Common myeloid progenitor, CD34-positive (primary cell): ENCODE measurements around the gene SLC25A22.

Source experiments
- CTCF ChIA-PET: fragments of 350-600 bp; sonication (Branson Sonifier 250); formaldehyde crosslinking; loops from one replicate; lab custom pipeline; 2021; ENCODE audit warnings: antibody characterized with exemption; lab: Charles Lee
- POLR2A ChIA-PET: fragments of 350-600 bp; sonication (Branson Sonifier 250); formaldehyde crosslinking; loops from one replicate; lab custom pipeline; 2021; ENCODE audit warnings: antibody characterized with exemption; lab: Charles Lee
- DNase-seq, 3 donors: peaks; one replicate each; pipeline versions ENCODE4 v3.0.0 to v3.0.0-alpha.2; 2013
- H3K27ac ChIP-seq, 2 experiments: 1 replicate in 1 of 2; 2 replicates in 1 of 2; pipeline ENCODE4 v1.7.0; 2013; ENCODE audit warnings: inconsistent platforms in 2 of 2, low read length in 2 of 2, mild to moderate bottlenecking in 2 of 2, low read depth in 1 of 2, moderate library complexity in 1 of 2; ENCODE audit not compliant: severe bottlenecking in 2 of 2, insufficient read depth in 1 of 2, poor library complexity in 1 of 2
- H3K27me3 ChIP-seq, 5 experiments: replicated peaks in 2 of 5; 1 replicate in 3 of 5; 2 replicates in 2 of 5; pipeline versions ENCODE4 v1.6.1 to v1.7.0; 2013; ENCODE audit warnings: low read length in 4 of 5, mild to moderate bottlenecking in 2 of 5, moderate library complexity in 2 of 5, inconsistent platforms in 1 of 5; ENCODE audit not compliant: insufficient read depth in 5 of 5, control insufficient read depth in 4 of 5
- H3K36me3 ChIP-seq, 4 experiments: 1 replicate in 2 of 4; 2 replicates in 2 of 4; pipeline versions ENCODE4 v1.6.1 to v1.7.0; 2013; ENCODE audit warnings: low read length in 3 of 4, control low read depth in 1 of 4, mild to moderate bottlenecking in 1 of 4; ENCODE audit not compliant: control insufficient read depth in 4 of 4, insufficient read depth in 4 of 4
- H3K4me1 ChIP-seq, 4 experiments: 1 replicate in 3 of 4; 2 replicates in 1 of 4; pipeline versions ENCODE4 v1.6.1 to v1.7.1; 2013; ENCODE audit warnings: low read length in 3 of 4, mild to moderate bottlenecking in 3 of 4, control low read depth in 1 of 4, inconsistent platforms in 1 of 4, moderate library complexity in 1 of 4; ENCODE audit not compliant: control insufficient read depth in 4 of 4, insufficient read depth in 4 of 4; ENCODE audit errors: control extremely low read depth in 1 of 4
- H3K4me3 ChIP-seq, 7 experiments: 1 replicate in 4 of 7; 2 replicates in 3 of 7; pipeline versions ENCODE4 v1.5.1 to v1.7.0; 2013; ENCODE audit warnings: mild to moderate bottlenecking in 7 of 7, low read length in 6 of 7, moderate library complexity in 6 of 7, inconsistent platforms in 2 of 7, low read depth in 2 of 7, control low read depth in 1 of 7; ENCODE audit not compliant: insufficient read depth in 4 of 7, control insufficient read depth in 1 of 7; ENCODE audit errors: extremely low read depth in 1 of 7
- H3K9me3 ChIP-seq, 5 experiments: 1 replicate in 4 of 5; 2 replicates in 1 of 5; pipeline versions ENCODE4 v1.6.1 to v1.7.1; 2013; ENCODE audit warnings: low read length in 4 of 5, mild to moderate bottlenecking in 2 of 5, inconsistent platforms in 1 of 5, low read depth in 1 of 5, moderate library complexity in 1 of 5; ENCODE audit not compliant: control insufficient read depth in 4 of 5, insufficient read depth in 2 of 5; ENCODE audit errors: control extremely low read depth in 1 of 5
- whole genome bisulfite sequencing: methylation state at CpG from one replicate; pipeline ENCODE4 v1.1.5; 2013; ENCODE audit not compliant: insufficient coverage; 5-methylcytosine and 5-hydroxymethylcytosine counted together

SLC25A22 gene

GRCh38 chr11:800473-800872, 2.4 kb upstream of the SLC25A22 start:
- ChIA-PET CTCF (interaction anchor here (0.8 to 1.7 kb wide), 2 partner anchors 17 to 23 kb away, joined by 3 to 5 read pairs; partner anchors contain the start of gene GATD1), POLR2A (no interaction called here)
- peaks cover 0 to 40% (median 19%) of the 10 kb centered on the region in 4 experiments for H3K36me3 ChIP-seq
- peaks cover 4 to 47% (median 43%) of the 10 kb centered on the region in 4 experiments for H3K4me1 ChIP-seq
- no peak overlapping the region for H3K4me3 ChIP-seq
- DNase-seq = no peak
- WGBS = 97% methylated on average over 18 of the region's 30 CpGs
- H3K27ac ChIP-seq = no peak overlapping the region
- H3K9me3 ChIP-seq = no peaks in the 10 kb centered on the region
- H3K27me3 ChIP-seq = no peaks in the 10 kb centered on the region

GRCh38 chr11:799641-800316, 1.7 kb upstream of the SLC25A22 start:
- WGBS = 98% methylated on average over 29 of the region's 32 CpGs
- Histone ChIP-seq H3K4me3 (no peak overlapping the region), H3K27ac (no peak overlapping the region), H3K27me3 (no peaks in the 10 kb centered on the region), H3K9me3 (no peaks in the 10 kb centered on the region), H3K36me3 (peaks cover 0 to 41% (median 19%) of the 10 kb centered on the region in 4 experiments), H3K4me1 (peaks cover 4 to 50% (median 44%) of the 10 kb centered on the region in 4 experiments)
- DNase-seq = no peak
- ChIA-PET CTCF (interaction anchor here (1.4 to 1.7 kb wide), 2 partner anchors 17 to 20 kb away, joined by 4 to 5 read pairs; partner anchors contain the start of gene PNPLA2), POLR2A (no interaction called here)

- H3K27ac ChIP-seq = peak overlapping the region; percentile 40 to 79
- no peaks in the 10 kb centered on the region for H3K9me3 ChIP-seq
- peaks cover 4 to 30% (median 26%) of the 10 kb centered on the region in 4 experiments for H3K4me1 ChIP-seq
- no peaks in the 10 kb centered on the region for H3K27me3 ChIP-seq
- peaks cover 4 to 54% (median 32%) of the 10 kb centered on the region in 4 experiments for H3K36me3 ChIP-seq
- ChIA-PET POLR2A (interaction anchor here (1.8 kb wide), 1 partner anchor 12 kb away, joined by 5 read pairs; the partner anchor contains the start of gene RPLP2), CTCF (interaction anchor here (1.4 to 1.7 kb wide), 3 partner anchors 8 to 18 kb away, joined by 3 to 6 read pairs (median 5); no protein-coding TSS in a partner anchor)
- 0% methylated on average over 56 of the region's 57 CpGs for WGBS
- peak overlapping the region; percentile 59 to 96 (median 86) for H3K4me3 ChIP-seq
- peak; percentile 58 to 85 (median 79) for DNase-seq
Measured at GRCh38 chr11:797296-798092, 587 bp downstream of the SLC25A22 start.

DNA sequence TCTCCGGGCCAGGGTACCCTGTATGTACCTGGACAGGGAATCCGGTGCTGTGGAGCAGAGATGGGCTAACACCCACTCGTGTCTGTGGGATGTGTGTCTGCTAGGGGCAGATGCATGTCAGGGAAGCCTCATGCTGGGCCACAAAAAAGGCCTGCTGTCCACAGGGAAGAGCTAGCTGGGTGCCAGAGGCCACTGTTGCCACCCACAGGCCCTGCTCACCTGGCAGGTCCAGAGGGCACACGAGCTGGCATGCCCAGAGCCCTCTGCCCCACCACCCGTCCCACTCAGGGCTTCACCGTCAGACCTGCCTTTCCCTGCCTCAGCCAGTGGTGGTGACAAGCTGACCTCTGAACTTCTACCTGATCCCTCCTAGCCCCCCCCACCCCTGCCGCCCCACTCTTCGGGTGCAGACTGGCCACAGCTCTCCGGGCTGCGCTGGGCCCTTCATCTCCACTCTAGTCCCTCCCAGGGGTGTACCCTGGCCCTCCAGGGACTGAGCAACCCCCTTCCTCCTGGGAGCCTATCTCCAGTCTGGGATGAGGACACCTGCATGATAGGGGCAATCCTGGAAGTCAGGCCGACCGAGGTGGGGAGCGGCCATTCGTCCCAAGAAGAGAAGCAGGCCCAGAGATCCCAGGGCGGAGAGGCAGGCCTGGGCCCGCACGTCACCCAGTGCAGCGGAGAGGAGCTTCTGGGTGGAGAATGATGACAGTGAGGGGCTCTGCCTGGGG, 1.4 kb downstream of the SLC25A22 start:
- H3K27me3 ChIP-seq = no peaks in the 10 kb centered on the region
- DNase-seq = no peak
- peak overlapping the region in 1 of 2 experiments; percentile 79 for H3K27ac ChIP-seq
- ChIA-PET POLR2A (interaction anchor here (1.8 kb wide), 1 partner anchor 13 kb away, joined by 5 read pairs; the partner anchor contains the start of gene RPLP2), CTCF (interaction anchor here (1.4 to 1.7 kb wide), 3 partner anchors 9 to 18 kb away, joined by 3 to 6 read pairs (median 5); no protein-coding TSS in a partner anchor)
- H3K9me3 ChIP-seq = no peaks in the 10 kb centered on the region
- H3K36me3 ChIP-seq = peaks cover 4 to 54% (median 33%) of the 10 kb centered on the region in 4 experiments
- H3K4me1 ChIP-seq = peaks cover 4 to 30% (median 26%) of the 10 kb centered on the region in 4 experiments
- peak overlapping the region; percentile 59 to 96 (median 86) for H3K4me3 ChIP-seq
- WGBS = 32% methylated on average over 14 of the region's 18 CpGs

DNA sequence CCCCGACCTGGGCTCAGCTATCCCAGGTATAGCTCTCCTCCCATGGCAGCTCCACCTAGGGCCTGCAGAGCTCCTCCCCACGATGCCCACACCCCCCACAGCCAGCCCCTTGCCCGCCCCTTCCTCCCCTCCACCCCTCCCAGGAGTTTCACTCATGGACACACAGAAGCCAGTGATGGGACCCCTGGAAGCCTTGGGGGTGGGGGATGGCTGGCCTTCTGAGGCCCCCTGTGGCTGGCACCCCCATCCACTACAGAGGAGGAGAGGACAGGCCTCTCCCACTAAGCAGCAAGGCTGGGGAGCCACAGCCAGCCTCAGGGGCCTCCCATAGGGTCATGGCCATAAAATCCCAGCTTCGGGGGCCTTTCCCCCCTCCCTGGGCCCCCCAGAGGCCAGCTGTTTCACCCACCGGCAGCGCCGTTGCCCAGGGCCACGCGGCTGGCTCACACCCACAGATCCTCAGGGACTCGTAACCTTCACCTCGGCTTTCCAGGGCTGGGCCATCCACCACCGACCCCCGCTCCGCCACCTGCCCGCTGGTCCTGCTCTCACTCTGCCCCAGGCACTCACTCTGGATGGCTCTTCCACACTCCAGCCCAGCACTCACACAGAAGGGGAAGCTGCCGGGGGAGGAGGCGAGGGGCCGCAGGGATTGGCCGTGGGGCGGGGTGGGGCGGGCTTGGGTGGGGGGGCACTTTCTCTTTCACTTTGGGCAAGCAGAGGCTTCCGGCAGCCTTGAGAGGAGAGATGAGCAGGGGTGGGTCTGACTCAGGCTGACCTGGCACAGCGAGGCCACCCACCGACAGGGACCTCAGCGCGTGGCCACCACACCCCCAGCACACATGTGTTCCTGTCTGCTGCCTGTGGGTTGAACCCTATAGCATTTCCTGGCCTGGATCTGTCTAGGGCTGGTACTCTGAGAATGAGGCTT, 2.2 kb downstream of the SLC25A22 start:
- CTCF ChIA-PET = interaction anchor here (1.2 to 1.4 kb wide), 2 partner anchors 10 to 12 kb away, joined by 3 to 5 read pairs; no protein-coding TSS in a partner anchor
- DNase-seq = peak; percentile 84 to 91 (median 91)
- peaks cover 0 to 5% (median 0%) of the 10 kb centered on the region in 5 experiments for H3K27me3 ChIP-seq
- POLR2A ChIA-PET = interaction anchor here (1.8 kb wide), 1 partner anchor 14 kb away, joined by 5 read pairs; the partner anchor contains the start of gene RPLP2
- H3K9me3 ChIP-seq = no peaks in the 10 kb centered on the region
- peaks cover 4 to 30% (median 26%) of the 10 kb centered on the region in 4 experiments for H3K4me1 ChIP-seq
- peaks cover 4 to 52% (median 32%) of the 10 kb centered on the region in 4 experiments for H3K36me3 ChIP-seq
- WGBS = 2% methylated on average over 18 of the region's 26 CpGs
- H3K4me3 ChIP-seq = peak overlapping the region; percentile 40 to 96 (median 86)
- H3K27ac ChIP-seq = peak overlapping the region in 1 of 2 experiments; percentile 79
